OCI-LY1 (cell line): ENCODE results near the gene ABCB9.

Experiments
- H2AFZ ChIP-seq: fragments of 200-600 bp; sonication (generic), shearing (Covaris generic); 2 replicates; pipeline ENCODE4 v1.6.0; 2014; ENCODE audit warnings: antibody characterized with exemption, mild to moderate bottlenecking, low read length
- H3F3A ChIP-seq: fragments of 200-600 bp; sonication (generic), shearing (Covaris generic); 2 replicates; pipeline ENCODE4 v1.6.0; 2014; ENCODE audit warnings: mild to moderate bottlenecking, antibody characterized with exemption, low read length, moderate library complexity; ENCODE audit not compliant: insufficient read depth
- H3K27ac ChIP-seq: fragments of 200-600 bp; sonication (generic); 2 replicates; pipeline ENCODE4 v1.5.1; 2014; ENCODE audit warnings: low read length, mixed run types, mild to moderate bottlenecking, low read depth; ENCODE audit not compliant: poor library complexity, severe bottlenecking
- H3K27me3 ChIP-seq: fragments of 200-600 bp; sonication (generic); 2 replicates; pipeline ENCODE4 v1.6.0; 2014; ENCODE audit warnings: antibody characterized with exemption, mild to moderate bottlenecking, low read length, moderate library complexity; ENCODE audit not compliant: insufficient read depth
- H3K36me3 ChIP-seq: fragments of 200-600 bp; sonication (generic); 2 replicates; pipeline ENCODE4 v1.6.1; 2014; ENCODE audit warnings: mild to moderate bottlenecking, antibody characterized with exemption, low read length, moderate library complexity, mixed read lengths; ENCODE audit not compliant: insufficient read depth
- H3K4me1 ChIP-seq: fragments of 200-600 bp; sonication (generic); 2 replicates; pipeline ENCODE4 v1.5.1; 2014; ENCODE audit warnings: mild to moderate bottlenecking, low read length, moderate library complexity; ENCODE audit not compliant: insufficient read depth, severe bottlenecking
- H3K4me2 ChIP-seq: fragments of 200-600 bp; sonication (generic), shearing (Covaris generic); 2 replicates; pipeline ENCODE4 v1.6.1; 2014; ENCODE audit warnings: low read length
- H3K4me3 ChIP-seq: fragments of 200-600 bp; sonication (generic); 2 replicates; pipeline ENCODE4 v1.5.1; 2014; ENCODE audit warnings: low read length, low read depth, mild to moderate bottlenecking, mixed read lengths; ENCODE audit not compliant: poor library complexity, severe bottlenecking
- H3K79me2 ChIP-seq: fragments of 200-600 bp; shearing (Covaris generic); 2 replicates; pipeline ENCODE4 v1.6.1; 2016; ENCODE audit warnings: mixed run types, low read length, mixed read lengths; ENCODE audit not compliant: insufficient read depth
- H3K9ac ChIP-seq: fragments of 200-600 bp; sonication (generic), shearing (Covaris generic); 2 replicates; pipeline ENCODE4 v1.6.1; 2014; ENCODE audit warnings: mild to moderate bottlenecking, low read length, mixed read lengths
- H3K9me2 ChIP-seq: fragments of 200-600 bp; sonication (generic), shearing (Covaris generic); 2 replicates; pipeline ENCODE4 v1.6.1; 2014; ENCODE audit warnings: low read depth, mild to moderate bottlenecking, low read length, mixed read lengths
- H3K9me3 ChIP-seq: fragments of 200-600 bp; shearing (Covaris generic); 2 replicates; pipeline ENCODE4 v1.6.1; 2014; ENCODE audit warnings: low read length, mixed read lengths
- H4K20me1 ChIP-seq: fragments of 200-600 bp; sonication (generic), shearing (Covaris generic); 2 replicates; pipeline ENCODE4 v1.6.0; 2016; ENCODE audit warnings: mild to moderate bottlenecking, low read length; ENCODE audit not compliant: insufficient read depth
- CTCF ChIP-seq: fragments of 200-600 bp; sonication (generic), shearing (Covaris generic); IDR thresholded peaks from 2 replicates; pipeline ENCODE4 v1.5.1; 2017; ENCODE audit warnings: mild to moderate bottlenecking, antibody characterized with exemption, low read length, moderate library complexity, mixed read lengths
- EZH2 ChIP-seq: fragments of 200-600 bp; sonication (generic), shearing (Covaris generic); IDR thresholded peaks from 2 replicates; pipeline ENCODE4 v1.8.0; 2017; ENCODE audit warnings: borderline replicate concordance, mixed run types, mild to moderate bottlenecking, antibody characterized with exemption, low read length, moderate library complexity, mixed read lengths

The ABCB9 gene

GRCh38 chr12:122934722-122935121 is 31.5 kb downstream of the ABCB9 start:
- Histone ChIP-seq H3K4me1 (no peaks in the 10 kb centered on the region), H3K4me3 (no peak overlapping the region), H2AFZ (no peak overlapping the region), H3K27ac (no peak overlapping the region), H3K9me2 (no peaks in the 10 kb centered on the region), H3K9me3 (no peaks in the 10 kb centered on the region), H4K20me1 (no peaks in the 10 kb centered on the region), H3K36me3 (no peaks in the 10 kb centered on the region), H3K9ac (no peak overlapping the region), H3K79me2 (no peaks in the 10 kb centered on the region), H3F3A (no peaks in the 10 kb centered on the region), H3K4me2 (no peak overlapping the region), H3K27me3 (peaks cover 3% of the 10 kb centered on the region; the same call in 1 of the 2 replicates)
- TF ChIP-seq CTCF (no peak), EZH2 (no peak)

GRCh38 chr12:122932207-122932606 is 34.1 kb downstream of the ABCB9 start:
- no peaks in the 10 kb centered on the region for H3K9me3 ChIP-seq
- no peak overlapping the region for H2AFZ ChIP-seq
- H4K20me1 ChIP-seq, result no peaks in the 10 kb centered on the region
- H3K79me2 ChIP-seq, result no peaks in the 10 kb centered on the region
- H3K9ac ChIP-seq, result no peak overlapping the region
- no peaks in the 10 kb centered on the region for H3F3A ChIP-seq
- no peak for TF ChIP-seq CTCF
- H3K27ac ChIP-seq, result no peak overlapping the region
- no peaks in the 10 kb centered on the region for H3K36me3 ChIP-seq
- no peak overlapping the region for H3K4me3 ChIP-seq
- no peaks in the 10 kb centered on the region for H3K4me1 ChIP-seq
- H3K27me3 ChIP-seq, result 0 out of 2 replicates have a peak, but pooled peaks cover 4% of the 10 kb centered on the region
- H3K9me2 ChIP-seq, result no peaks in the 10 kb centered on the region
- H3K4me2 ChIP-seq, result no peak overlapping the region

DNA sequence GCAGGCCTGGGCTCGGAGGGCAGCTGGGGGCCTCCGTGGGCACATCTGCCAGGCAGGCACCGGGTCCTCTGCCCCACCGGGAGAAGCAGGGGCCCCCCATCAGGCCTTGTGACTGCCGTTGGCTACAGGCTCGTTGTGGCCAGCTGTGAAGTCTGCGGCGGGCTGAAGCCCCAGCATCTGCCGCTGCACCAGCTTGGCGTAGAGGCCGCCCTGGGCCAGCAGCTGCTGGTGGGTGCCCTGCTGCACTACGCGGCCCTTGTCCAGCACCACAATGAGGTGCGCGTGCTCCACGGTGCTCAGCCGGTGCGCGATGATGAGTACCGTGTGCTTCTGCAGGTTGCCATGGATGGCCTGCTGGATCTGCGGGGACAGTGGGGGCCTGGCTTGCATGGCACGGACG is 36.5 kb downstream of the ABCB9 start:
- Histone ChIP-seq H3K4me3 (no peak overlapping the region), H4K20me1 (no peaks in the 10 kb centered on the region), H3K9me2 (no peaks in the 10 kb centered on the region), H3K36me3 (no peaks in the 10 kb centered on the region), H3K27ac (no peak overlapping the region), H3F3A (no peaks in the 10 kb centered on the region), H3K9me3 (no peaks in the 10 kb centered on the region), H3K9ac (no peak overlapping the region), H3K79me2 (no peaks in the 10 kb centered on the region), H2AFZ (no peak overlapping the region), H3K4me2 (no peak overlapping the region), H3K27me3 (0 out of 2 replicates have a peak, but pooled peaks cover 4% of the 10 kb centered on the region), H3K4me1 (no peaks in the 10 kb centered on the region)
- no peak for TF ChIP-seq EZH2
- no peak for TF ChIP-seq CTCF
